Smooth muscle cell (in vitro differentiated cells): ENCODE results near the gene LMF1. TPM values are rescaled to one million over a fixed set of nuclear protein-coding genes. Genes with fewer than 3 reads are reported as not detected.

Experiments
- DNase-seq: peaks from one replicate; lab custom pipeline; 2025; ENCODE audit not compliant: unreplicated experiment; lab: John Stamatoyannopoulos, UW
- H2AFZ ChIP-seq: fragments of 200-600 bp; sonication (generic); 2 replicates; pipeline ENCODE4 v1.6.0; 2016; ENCODE audit warnings: antibody characterized with exemption, low read depth, mild to moderate bottlenecking
- H3F3A ChIP-seq: fragments of 200-600 bp; sonication (generic); 2 replicates; pipeline ENCODE4 v1.6.0; 2017; ENCODE audit warnings: antibody characterized with exemption, low read depth
- H3K27ac ChIP-seq: fragments of 200-600 bp; sonication (generic); 2 replicates; pipeline ENCODE4 v1.5.1; 2016; ENCODE audit warnings: low read depth, mild to moderate bottlenecking
- H3K27me3 ChIP-seq: fragments of 200-600 bp; sonication (generic); 2 replicates; pipeline ENCODE4 v1.6.1; 2016; ENCODE audit warnings: low read depth, mild to moderate bottlenecking
- H3K36me3 ChIP-seq: fragments of 200-600 bp; sonication (generic); 2 replicates; pipeline ENCODE4 v1.5.1; 2016; ENCODE audit warnings: low read depth
- H3K4me1 ChIP-seq: fragments of 200-600 bp; sonication (generic); 2 replicates; pipeline ENCODE4 v1.5.1; 2016; ENCODE audit warnings: low read depth
- H3K4me2 ChIP-seq: fragments of 200-600 bp; sonication (generic); 2 replicates; pipeline ENCODE4 v1.6.0; 2016; ENCODE audit warnings: mild to moderate bottlenecking
- H3K4me3 ChIP-seq: fragments of 200-600 bp; sonication (generic); 2 replicates; pipeline ENCODE4 v1.5.1; 2016; ENCODE audit warnings: mild to moderate bottlenecking
- H3K79me2 ChIP-seq: fragments of 200-600 bp; sonication (generic); 2 replicates; pipeline ENCODE4 v1.6.0; 2016; ENCODE audit warnings: low read depth, mild to moderate bottlenecking
- H3K9ac ChIP-seq: fragments of 200-600 bp; sonication (generic); 2 replicates; pipeline ENCODE4 v1.6.0; 2016; ENCODE audit warnings: low read depth
- H3K9me3 ChIP-seq: fragments of 200-600 bp; sonication (generic); replicated peaks from 2 replicates; pipeline ENCODE4 v1.5.1; 2016; ENCODE audit warnings: low read depth
- H4K20me1 ChIP-seq: fragments of 200-600 bp; sonication (generic); 2 replicates; pipeline ENCODE4 v1.6.0; 2016; ENCODE audit warnings: low read depth
- WGBS: methylation state at CpG from one replicate; pipeline ENCODE4 v1.1.7; 2016; ENCODE audit warnings: low lambda C conversion rate; 5-methylcytosine and 5-hydroxymethylcytosine counted together
- polyA plus RNA-seq: library from polyadenylated mRNA; unstranded; fragments of >200 nt; fragmentation: Nextera tagmentation; extraction: Ambion mirVana; gene quantifications from 2 replicates; pipeline ENCODE4 v1.2.1, GENCODE V29; 2016
- total RNA-seq: library from RNA; depleted of rRNA; stranded (reverse); fragments of >200 nt; gene quantifications from 2 replicates; pipeline ENCODE4 v1.2.3, GENCODE V29; 2014
- TF ChIP-seq, protein P1 (sequence below): fragments of 200-600 bp; sonication (generic); IDR thresholded peaks from 2 replicates; pipeline ENCODE4 v1.5.1; 2017; ENCODE audit warnings: borderline replicate concordance, mild to moderate bottlenecking, antibody characterized with exemption; ENCODE audit not compliant: insufficient read depth, poor library complexity, severe bottlenecking

LMF1 gene
- total and polyA plus RNA-seq, 2 experiments from 2014 or later, result 25.3 to 29.8 TPM

DNA sequence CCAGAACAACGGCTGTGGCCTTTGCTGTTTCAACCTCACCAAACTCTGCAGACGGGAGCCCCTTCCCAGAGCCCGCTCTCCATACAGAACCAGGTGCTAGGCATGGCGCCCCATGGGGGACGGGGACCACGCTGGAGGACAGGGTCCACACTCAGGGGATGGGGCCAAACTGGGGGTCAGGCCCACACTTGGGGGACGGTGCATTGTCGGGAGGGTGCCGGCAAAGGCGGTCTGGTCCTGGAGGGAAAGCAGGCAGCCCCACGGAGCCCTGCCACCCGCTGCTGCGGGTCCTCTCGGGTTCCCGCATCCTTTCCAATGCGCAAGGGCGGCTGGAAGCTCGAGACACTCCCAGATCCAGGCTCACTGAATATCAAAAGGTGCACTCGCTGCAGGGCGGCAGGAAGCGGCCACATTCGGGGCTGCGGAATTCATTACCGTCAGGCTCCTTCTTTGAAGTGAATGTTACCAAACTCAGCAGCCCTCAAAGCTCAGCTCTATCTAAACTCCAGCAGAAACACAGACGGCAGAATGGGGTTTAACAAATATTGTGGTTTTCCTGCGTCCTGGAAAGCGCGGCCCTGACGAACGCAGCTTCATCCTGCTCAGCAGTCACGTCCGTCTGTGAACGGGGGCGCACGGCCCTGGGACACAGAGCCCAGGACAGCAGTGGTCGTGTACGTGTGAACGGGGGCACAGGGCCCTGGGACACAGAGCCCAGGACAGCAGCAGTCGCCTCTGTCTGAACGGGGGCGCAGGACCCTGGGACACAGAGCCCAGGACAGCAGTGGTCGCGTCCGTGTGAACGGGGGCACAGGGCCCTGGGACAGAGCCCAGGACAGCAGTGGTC lies 41.3 kb downstream of the LMF1 start:
- Histone ChIP-seq H3K79me2 (no peaks in the 10 kb centered on the region), H4K20me1 (peaks cover 19% of the 10 kb centered on the region), H3K27me3 (no peaks in the 10 kb centered on the region), H3F3A (no peaks in the 10 kb centered on the region), H3K4me3 (no peak overlapping the region), H3K4me1 (peaks cover 3% of the 10 kb centered on the region), H3K36me3 (no peaks in the 10 kb centered on the region), H2AFZ (no peak overlapping the region), H3K27ac (no peak overlapping the region), H3K4me2 (no peak overlapping the region), H3K9me3 (no peaks in the 10 kb centered on the region), H3K9ac (no peak overlapping the region)
- WGBS, result 75% methylated on average over 45 of the region's 45 CpGs
- DNase-seq, result no peak
- TF ChIP-seq, protein P1, sequence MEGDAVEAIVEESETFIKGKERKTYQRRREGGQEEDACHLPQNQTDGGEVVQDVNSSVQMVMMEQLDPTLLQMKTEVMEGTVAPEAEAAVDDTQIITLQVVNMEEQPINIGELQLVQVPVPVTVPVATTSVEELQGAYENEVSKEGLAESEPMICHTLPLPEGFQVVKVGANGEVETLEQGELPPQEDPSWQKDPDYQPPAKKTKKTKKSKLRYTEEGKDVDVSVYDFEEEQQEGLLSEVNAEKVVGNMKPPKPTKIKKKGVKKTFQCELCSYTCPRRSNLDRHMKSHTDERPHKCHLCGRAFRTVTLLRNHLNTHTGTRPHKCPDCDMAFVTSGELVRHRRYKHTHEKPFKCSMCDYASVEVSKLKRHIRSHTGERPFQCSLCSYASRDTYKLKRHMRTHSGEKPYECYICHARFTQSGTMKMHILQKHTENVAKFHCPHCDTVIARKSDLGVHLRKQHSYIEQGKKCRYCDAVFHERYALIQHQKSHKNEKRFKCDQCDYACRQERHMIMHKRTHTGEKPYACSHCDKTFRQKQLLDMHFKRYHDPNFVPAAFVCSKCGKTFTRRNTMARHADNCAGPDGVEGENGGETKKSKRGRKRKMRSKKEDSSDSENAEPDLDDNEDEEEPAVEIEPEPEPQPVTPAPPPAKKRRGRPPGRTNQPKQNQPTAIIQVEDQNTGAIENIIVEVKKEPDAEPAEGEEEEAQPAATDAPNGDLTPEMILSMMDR, result no peak

DNA sequence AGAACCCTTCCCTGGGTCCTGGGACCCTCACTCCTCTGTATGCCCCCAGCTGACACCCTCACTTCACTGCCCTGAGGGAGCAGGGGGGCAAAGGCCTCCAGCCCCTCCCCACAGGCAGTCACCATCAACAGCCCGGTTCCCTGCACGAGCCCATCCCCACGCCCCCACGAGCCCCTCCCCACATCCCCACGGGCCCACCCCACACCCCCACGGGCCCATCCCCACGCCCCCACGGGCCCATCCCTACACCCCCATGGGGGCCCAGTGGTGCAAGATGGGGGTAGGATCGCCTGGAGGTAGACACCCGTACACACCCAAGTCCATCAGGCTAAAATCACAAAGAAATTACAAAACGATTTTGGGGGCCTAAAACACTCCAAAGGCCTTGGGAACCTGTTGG lies 42.3 kb downstream of the LMF1 start:
- DNase-seq, result no peak
- WGBS, result 92% methylated on average over 10 of the region's 11 CpGs
- Histone ChIP-seq H3K36me3 (no peaks in the 10 kb centered on the region), H3K9ac (no peak overlapping the region), H3K27ac (no peak overlapping the region), H3K4me3 (no peak overlapping the region), H3K4me2 (no peak overlapping the region), H3F3A (no peaks in the 10 kb centered on the region), H4K20me1 (peaks cover 19% of the 10 kb centered on the region), H3K79me2 (peaks cover 2% of the 10 kb centered on the region), H3K9me3 (no peaks in the 10 kb centered on the region), H3K27me3 (no peaks in the 10 kb centered on the region), H2AFZ (no peak overlapping the region), H3K4me1 (peaks cover 3% of the 10 kb centered on the region)
- TF ChIP-seq, protein P1, result no peak

DNA sequence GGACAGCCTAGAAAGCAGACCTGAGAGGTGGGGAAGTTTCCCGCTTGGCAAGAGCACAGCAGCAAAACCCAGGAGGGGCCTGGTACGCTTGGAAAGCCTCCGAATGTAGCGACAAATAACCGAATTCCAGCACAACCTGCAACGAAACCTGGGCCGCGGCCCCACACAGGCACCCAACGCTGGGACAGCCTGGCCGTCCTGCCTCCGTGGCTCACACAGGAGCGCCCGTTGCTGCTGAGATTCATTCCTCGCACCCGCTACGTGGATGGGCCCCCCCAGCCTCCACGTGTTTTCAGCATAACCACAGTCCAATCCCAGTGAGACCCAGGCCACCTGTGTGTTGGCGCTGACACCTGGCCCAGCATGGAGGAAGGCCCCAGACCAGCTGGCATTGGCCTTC lies 42.9 kb downstream of the LMF1 start:
- Histone ChIP-seq H3K4me2 (no peak overlapping the region), H4K20me1 (peaks cover 19% of the 10 kb centered on the region), H2AFZ (no peak overlapping the region), H3K36me3 (no peaks in the 10 kb centered on the region), H3K4me3 (no peak overlapping the region), H3K27me3 (no peaks in the 10 kb centered on the region), H3K9me3 (no peaks in the 10 kb centered on the region), H3K4me1 (peaks cover 3% of the 10 kb centered on the region), H3F3A (no peaks in the 10 kb centered on the region), H3K9ac (no peak overlapping the region), H3K79me2 (peaks cover 8% of the 10 kb centered on the region), H3K27ac (no peak overlapping the region)
- TF ChIP-seq, protein P1, result no peak
- 96% methylated on average over 18 of the region's 18 CpGs for WGBS
- no peak for DNase-seq

DNA sequence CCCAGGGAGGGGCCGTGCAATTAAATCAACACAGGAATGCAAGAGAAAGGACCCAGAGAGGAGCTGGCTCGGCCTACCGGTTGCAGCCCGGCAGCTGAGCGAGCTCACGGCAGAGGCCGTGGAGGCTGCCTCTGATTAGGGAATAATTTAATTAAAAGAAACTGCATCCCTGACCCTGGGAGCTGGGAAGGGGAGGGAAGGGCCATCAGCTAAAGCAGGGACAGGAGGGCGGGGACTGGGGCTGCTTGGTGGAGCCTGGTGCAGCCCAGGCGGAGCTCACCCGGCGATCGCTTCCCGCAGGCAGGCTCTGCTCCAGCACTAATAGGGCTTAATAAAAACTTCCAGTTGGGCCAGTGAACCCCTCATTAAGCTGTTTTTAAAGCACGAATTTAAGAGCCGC lies 43.4 kb downstream of the LMF1 start:
- Histone ChIP-seq H3K9ac (no peak overlapping the region), H3F3A (no peaks in the 10 kb centered on the region), H2AFZ (no peak overlapping the region), H3K9me3 (no peaks in the 10 kb centered on the region), H3K79me2 (peaks cover 9% of the 10 kb centered on the region), H3K27me3 (no peaks in the 10 kb centered on the region), H3K4me1 (peaks cover 3% of the 10 kb centered on the region), H3K36me3 (no peaks in the 10 kb centered on the region), H3K4me3 (no peak overlapping the region), H3K27ac (no peak overlapping the region), H4K20me1 (peaks cover 19% of the 10 kb centered on the region), H3K4me2 (no peak overlapping the region)
- TF ChIP-seq, protein P1, result no peak
- 90% methylated on average over 15 of the region's 15 CpGs for WGBS
- DNase-seq, result no peak
